DND-41 (cell line): ENCODE data around the gene DLGAP1.

ENCODE experiments used
- CTCF ChIP-seq: IDR thresholded peaks from 2 replicates; pipeline ENCODE4 v1.5.1; 2012; ENCODE audit warnings: borderline replicate concordance, low read length, moderate library complexity, mild to moderate bottlenecking; ENCODE audit not compliant: poor library complexity, severe bottlenecking; ENCODE audit errors: extremely low read depth
- EZH2 ChIP-seq: IDR thresholded peaks from 3 replicates; pipeline ENCODE4 v1.6.1; 2012; ENCODE audit warnings: borderline replicate concordance, low read depth, mild to moderate bottlenecking, moderate library complexity, low read length, inconsistent platforms; ENCODE audit not compliant: severe bottlenecking

GRCh38 chr18:3713166-3713565 lies 741.9 kb downstream of the DLGAP1 start:
- TF ChIP-seq CTCF (no peak), EZH2 (no peak)
